Tibial nerve (tissue), 4 donors: ENCODE results near the gene IP6K1. TPM values are rescaled to one million over a fixed set of nuclear protein-coding genes. Genes with fewer than 3 reads are reported as not detected.

Experiments
- DNase-seq, 2 donors: peaks; one replicate each; pipeline ENCODE4 v3.0.0-alpha.2; 2019; ENCODE audit warnings: low spot score in 2 of 2
- H3K27ac ChIP-seq, 4 donors: fragments of 200-600 bp; sonication (generic) in 3 of 4; one replicate each; pipeline ENCODE4 v1.5.1; 2017 to 2019; ENCODE audit warnings: mild to moderate bottlenecking in 1 of 4
- H3K27me3 ChIP-seq, 2 donors: fragments of 200-600 bp; sonication (generic) in 1 of 2; one replicate each; pipeline versions ENCODE4 v1.5.1 to v1.6.0; 2017 to 2019
- H3K36me3 ChIP-seq, 3 donors: fragments of 200-600 bp; sonication (generic); one replicate each; pipeline ENCODE4 v1.5.1; 2018 to 2019
- H3K4me1 ChIP-seq, 4 donors: fragments of 200-600 bp; sonication (generic) in 3 of 4; one replicate each; pipeline ENCODE4 v1.5.1; 2017 to 2019
- H3K4me3 ChIP-seq, 4 donors: fragments of 200-600 bp; sonication (generic) in 3 of 4; one replicate each; pipeline ENCODE4 v1.5.1; 2017 to 2019; ENCODE audit warnings: mild to moderate bottlenecking in 1 of 4, moderate library complexity in 1 of 4
- H3K9me3 ChIP-seq, 4 donors: fragments of 200-600 bp; sonication (generic) in 3 of 4; one replicate each; pipeline ENCODE4 v1.5.1; 2017 to 2019
- EP300 ChIP-seq, 2 donors: sonication (generic); formaldehyde crosslinking; IDR thresholded peaks; one replicate each; pipeline ENCODE4 v1.6.1; 2017; ENCODE audit warnings: antibody characterized with exemption in 2 of 2, mild to moderate bottlenecking in 1 of 2
- POLR2A ChIP-seq, 2 donors: fragments of 450-650 bp; IDR thresholded peaks; one replicate each; pipeline ENCODE4 v1.6.1; 2017; ENCODE audit warnings: antibody characterized with exemption in 2 of 2, mild to moderate bottlenecking in 2 of 2, moderate library complexity in 2 of 2
- WGBS, 2 donors: methylation state at CpG; one replicate each; pipeline ENCODE4 v1.1.5; 2018; 5-methylcytosine and 5-hydroxymethylcytosine counted together
- total RNA-seq, 4 donors: library from RNA; depleted of rRNA; stranded (reverse); fragments of >200 nt; gene quantifications; one replicate each; pipeline ENCODE4 v1.1.0, GENCODE V29; 2016
- TF ChIP-seq, protein P1 (sequence below), 5 experiments: fragments of 200-600 bp in 3 of 5; fragments of 450-650 bp in 2 of 5; sonication (generic) in 3 of 5; IDR thresholded peaks; one replicate each; pipeline ENCODE4 v1.5.1; 2016 to 2019; ENCODE audit warnings: antibody characterized with exemption in 5 of 5, mild to moderate bottlenecking in 3 of 5, moderate library complexity in 2 of 5

Gene IP6K1
- total RNA-seq, 4 donors from 2014 or later = 43.2 to 77.5 (median 50.7) TPM

DNA sequence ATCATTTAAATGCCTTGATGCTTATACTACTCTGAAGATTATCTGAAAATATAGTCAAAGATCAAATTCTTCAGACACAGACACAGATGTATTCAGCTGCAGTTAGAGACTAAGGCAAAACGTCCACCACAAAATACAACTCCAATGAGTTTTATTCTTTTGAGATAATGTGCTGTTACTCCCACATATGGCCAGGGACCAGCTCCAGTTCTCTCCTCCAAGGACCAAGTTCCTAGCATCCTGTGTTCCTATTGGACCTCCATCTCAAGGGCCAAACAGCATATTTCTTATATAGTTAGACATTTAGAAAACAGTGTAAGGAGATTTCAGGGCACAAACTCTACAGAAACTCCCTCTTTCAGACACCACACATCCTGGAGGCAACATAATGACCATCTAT lies 27.1 kb downstream of the IP6K1 start:
- no peak overlapping the region for H3K27ac ChIP-seq
- DNase-seq = no peak
- H3K4me3 ChIP-seq = no peak overlapping the region
- WGBS, 2 donors = 20 to 35% methylated on average over 1 of the region's 1 CpG
- H3K4me1 ChIP-seq = peaks cover 0 to 50% (median 2%) of the 10 kb centered on the region in 4 donors
- H3K27me3 ChIP-seq = no peaks in the 10 kb centered on the region
- no peaks in the 10 kb centered on the region for H3K9me3 ChIP-seq
- peaks cover 0 to 4% (median 0%) of the 10 kb centered on the region in 3 donors for H3K36me3 ChIP-seq
- TF ChIP-seq EP300 (IDR thresholded peaks at IDR 0.05) = no peak
- TF ChIP-seq, protein P1, sequence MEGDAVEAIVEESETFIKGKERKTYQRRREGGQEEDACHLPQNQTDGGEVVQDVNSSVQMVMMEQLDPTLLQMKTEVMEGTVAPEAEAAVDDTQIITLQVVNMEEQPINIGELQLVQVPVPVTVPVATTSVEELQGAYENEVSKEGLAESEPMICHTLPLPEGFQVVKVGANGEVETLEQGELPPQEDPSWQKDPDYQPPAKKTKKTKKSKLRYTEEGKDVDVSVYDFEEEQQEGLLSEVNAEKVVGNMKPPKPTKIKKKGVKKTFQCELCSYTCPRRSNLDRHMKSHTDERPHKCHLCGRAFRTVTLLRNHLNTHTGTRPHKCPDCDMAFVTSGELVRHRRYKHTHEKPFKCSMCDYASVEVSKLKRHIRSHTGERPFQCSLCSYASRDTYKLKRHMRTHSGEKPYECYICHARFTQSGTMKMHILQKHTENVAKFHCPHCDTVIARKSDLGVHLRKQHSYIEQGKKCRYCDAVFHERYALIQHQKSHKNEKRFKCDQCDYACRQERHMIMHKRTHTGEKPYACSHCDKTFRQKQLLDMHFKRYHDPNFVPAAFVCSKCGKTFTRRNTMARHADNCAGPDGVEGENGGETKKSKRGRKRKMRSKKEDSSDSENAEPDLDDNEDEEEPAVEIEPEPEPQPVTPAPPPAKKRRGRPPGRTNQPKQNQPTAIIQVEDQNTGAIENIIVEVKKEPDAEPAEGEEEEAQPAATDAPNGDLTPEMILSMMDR (IDR thresholded peaks at IDR 0.05) = no peak
- TF ChIP-seq POLR2A (IDR thresholded peaks at IDR 0.05) = no peak

- H3K9me3 ChIP-seq = no peaks in the 10 kb centered on the region
- H3K4me1 ChIP-seq = peaks cover 0 to 66% (median 7%) of the 10 kb centered on the region in 4 donors
- H3K36me3 ChIP-seq = no peaks in the 10 kb centered on the region
- TF ChIP-seq POLR2A (IDR thresholded peaks at IDR 0.05) = no peak
- TF ChIP-seq, protein P1 (IDR thresholded peaks at IDR 0.05) = no peak
- TF ChIP-seq EP300 (IDR thresholded peaks at IDR 0.05) = no peak
- H3K27ac ChIP-seq = no peak overlapping the region
- no peaks in the 10 kb centered on the region for H3K27me3 ChIP-seq
- no peak for DNase-seq
- H3K4me3 ChIP-seq = no peak overlapping the region
- 73 to 78% methylated on average over 2 of the region's 2 CpGs for WGBS, 2 donors
These were observed 29.1 kb downstream of the IP6K1 start for GRCh38 chr3:49757197-49757596.

DNA sequence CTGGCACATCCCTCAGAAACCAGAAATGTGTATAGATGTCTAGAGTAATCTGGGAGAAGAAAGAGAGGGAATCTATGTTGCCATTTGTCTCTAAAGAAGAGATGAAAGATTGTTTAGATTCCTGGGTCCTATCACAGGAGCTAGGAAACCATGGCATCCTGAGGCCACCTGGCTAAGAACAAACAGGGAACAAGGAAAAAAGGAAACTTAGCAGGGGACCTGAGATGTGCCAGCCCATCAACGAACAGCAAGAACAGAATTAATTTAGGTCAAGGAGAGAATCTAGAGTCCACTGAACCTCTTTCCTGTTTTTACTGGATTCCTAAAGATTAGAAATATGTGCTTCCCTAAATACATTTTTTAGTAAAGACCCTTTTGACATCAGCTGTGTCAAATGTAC lies 30.3 kb downstream of the IP6K1 start:
- H3K4me1 ChIP-seq = peaks cover 0 to 77% (median 9%) of the 10 kb centered on the region in 4 donors
- no peak for DNase-seq
- 69 to 74% methylated on average over 1 of the region's 1 CpG for WGBS, 2 donors
- no peaks in the 10 kb centered on the region for H3K36me3 ChIP-seq
- no peaks in the 10 kb centered on the region for H3K9me3 ChIP-seq
- no peaks in the 10 kb centered on the region for H3K27me3 ChIP-seq
- no peak overlapping the region for H3K27ac ChIP-seq
- H3K4me3 ChIP-seq = no peak overlapping the region
- TF ChIP-seq, protein P1 (IDR thresholded peaks at IDR 0.05) = no peak
- TF ChIP-seq POLR2A (IDR thresholded peaks at IDR 0.05) (no peak), EP300 (IDR thresholded peaks at IDR 0.05) (no peak)

GRCh38 chr3:49754536-49754935 lies 31.8 kb downstream of the IP6K1 start:
- Histone ChIP-seq H3K4me3 (no peak overlapping the region), H3K36me3 (no peaks in the 10 kb centered on the region), H3K27ac (no peak overlapping the region), H3K27me3 (no peaks in the 10 kb centered on the region), H3K4me1 (peaks cover 0 to 73% (median 9%) of the 10 kb centered on the region in 4 donors), H3K9me3 (no peaks in the 10 kb centered on the region)
- WGBS, 2 donors = 96 to 100% methylated on average over 1 of the region's 1 CpG
- no peak for DNase-seq
- TF ChIP-seq, protein P1 (IDR thresholded peaks at IDR 0.05) = no peak
- no peak for TF ChIP-seq POLR2A (IDR thresholded peaks at IDR 0.05)

GRCh38 chr3:49751501-49751900 lies 34.8 kb downstream of the IP6K1 start:
- peaks cover 0 to 17% (median 6%) of the 10 kb centered on the region in 3 donors for H3K36me3 ChIP-seq
- WGBS, 2 donors = 67 to 71% methylated on average over 4 of the region's 4 CpGs

More at GRCh38 chr3:49751501-49751900, 34.8 kb downstream of the IP6K1 start:
- Histone ChIP-seq H3K4me3 (no peak overlapping the region), H3K4me1 (peaks cover 0 to 62% (median 9%) of the 10 kb centered on the region in 4 donors), H3K27me3 (no peaks in the 10 kb centered on the region), H3K27ac (no peak overlapping the region), H3K9me3 (no peaks in the 10 kb centered on the region)
- TF ChIP-seq, protein P1 (IDR thresholded peaks at IDR 0.05) = no peak
- TF ChIP-seq EP300 (IDR thresholded peaks at IDR 0.05) = no peak
- TF ChIP-seq POLR2A (IDR thresholded peaks at IDR 0.05) = no peak
- no peak for DNase-seq
